ENCODE measurements around the gene ADAMTS12. TPM values are rescaled to one million over a fixed set of nuclear protein-coding genes. Genes with fewer than 3 reads are reported as not detected.

Gene ADAMTS12
- total and polyA plus RNA-seq, 9 of the 15 experiments (the other 6 are each of a cell fraction or from before 2014, with no cell fraction given) = 0.11 TPM; not detected in 8

DNA sequence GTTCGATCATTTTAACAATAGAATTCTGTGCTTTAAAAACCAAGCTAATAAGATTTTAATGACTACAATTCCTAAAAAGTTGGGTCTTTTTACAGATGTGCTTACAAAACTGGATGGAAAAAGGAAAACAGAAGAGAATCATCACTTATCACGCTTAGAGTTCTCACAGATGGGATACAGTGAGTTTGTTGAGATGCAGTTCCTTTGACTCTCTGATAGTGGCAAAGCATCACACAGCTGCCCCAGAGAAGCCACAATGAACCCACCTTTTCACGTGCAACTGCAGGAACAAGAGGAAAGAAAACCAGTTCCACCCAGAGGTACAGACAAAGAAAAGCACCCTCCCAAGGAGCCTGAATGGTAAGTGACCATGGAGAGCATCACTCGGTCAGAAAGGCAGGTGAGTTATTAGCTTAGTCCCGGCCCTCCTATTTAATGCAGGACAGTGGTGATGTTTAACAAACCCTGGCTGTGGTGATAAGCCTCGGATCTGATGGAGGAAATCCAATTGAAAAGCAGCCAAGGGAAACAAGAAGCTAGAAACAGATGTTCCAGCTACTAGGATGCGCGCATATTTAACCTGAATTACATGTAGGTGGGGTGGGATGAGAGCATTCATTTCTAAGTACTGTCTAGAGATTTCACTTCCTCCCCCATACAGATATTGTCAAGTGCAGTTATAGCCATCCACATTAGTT lies 283.3 kb downstream of the ADAMTS12 start (continued):
- TF ChIP-seq NFXL1 (CRISPR knock-in tag; IDR thresholded peaks at IDR 0.05) = no peak
- no peak for TF ChIP-seq EHMT2 (IDR thresholded peaks at IDR 0.05)
- no peak for TF ChIP-seq POLR2G (IDR thresholded peaks at IDR 0.05; ENCODE audit: low read depth, low read length)
- TF ChIP-seq, protein P1, sequence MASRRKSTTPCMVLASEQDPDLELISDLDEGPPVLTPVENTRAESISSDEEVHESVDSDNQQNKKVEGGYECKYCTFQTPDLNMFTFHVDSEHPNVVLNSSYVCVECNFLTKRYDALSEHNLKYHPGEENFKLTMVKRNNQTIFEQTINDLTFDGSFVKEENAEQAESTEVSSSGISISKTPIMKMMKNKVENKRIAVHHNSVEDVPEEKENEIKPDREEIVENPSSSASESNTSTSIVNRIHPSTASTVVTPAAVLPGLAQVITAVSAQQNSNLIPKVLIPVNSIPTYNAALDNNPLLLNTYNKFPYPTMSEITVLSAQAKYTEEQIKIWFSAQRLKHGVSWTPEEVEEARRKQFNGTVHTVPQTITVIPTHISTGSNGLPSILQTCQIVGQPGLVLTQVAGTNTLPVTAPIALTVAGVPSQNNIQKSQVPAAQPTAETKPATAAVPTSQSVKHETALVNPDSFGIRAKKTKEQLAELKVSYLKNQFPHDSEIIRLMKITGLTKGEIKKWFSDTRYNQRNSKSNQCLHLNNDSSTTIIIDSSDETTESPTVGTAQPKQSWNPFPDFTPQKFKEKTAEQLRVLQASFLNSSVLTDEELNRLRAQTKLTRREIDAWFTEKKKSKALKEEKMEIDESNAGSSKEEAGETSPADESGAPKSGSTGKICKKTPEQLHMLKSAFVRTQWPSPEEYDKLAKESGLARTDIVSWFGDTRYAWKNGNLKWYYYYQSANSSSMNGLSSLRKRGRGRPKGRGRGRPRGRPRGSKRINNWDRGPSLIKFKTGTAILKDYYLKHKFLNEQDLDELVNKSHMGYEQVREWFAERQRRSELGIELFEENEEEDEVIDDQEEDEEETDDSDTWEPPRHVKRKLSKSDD (conservative IDR thresholded peaks at IDR 0.05; ENCODE audit: low read length) = no peak
- TF ChIP-seq TCF7L2 (IDR thresholded peaks at IDR 0.05; ENCODE audit: low read depth, low read length) = no peak
- no peak for TF ChIP-seq HDAC6 (IDR thresholded peaks at IDR 0.05; ENCODE audit: low read depth, low read length)
- TF ChIP-seq, protein P2, sequence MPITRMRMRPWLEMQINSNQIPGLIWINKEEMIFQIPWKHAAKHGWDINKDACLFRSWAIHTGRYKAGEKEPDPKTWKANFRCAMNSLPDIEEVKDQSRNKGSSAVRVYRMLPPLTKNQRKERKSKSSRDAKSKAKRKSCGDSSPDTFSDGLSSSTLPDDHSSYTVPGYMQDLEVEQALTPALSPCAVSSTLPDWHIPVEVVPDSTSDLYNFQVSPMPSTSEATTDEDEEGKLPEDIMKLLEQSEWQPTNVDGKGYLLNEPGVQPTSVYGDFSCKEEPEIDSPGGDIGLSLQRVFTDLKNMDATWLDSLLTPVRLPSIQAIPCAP (CRISPR knock-in tag; IDR thresholded peaks at IDR 0.05; ENCODE audit: borderline replicate concordance) = no peak
